Kidney tubule cell (primary cell): ENCODE data around the gene STXBP1.
"Not testable (repeated sequence)": the region's sequence is repeated elsewhere in the genome, so short reads cannot be mapped to it uniquely, and the experiment has no call there.

ENCODE experiments used
- DNase-seq: peaks from one replicate; pipeline ENCODE4 v3.0.0-alpha.2; 2018; ENCODE audit warnings: low spot score

STXBP1 gene

GRCh38 chr9:127614961-127615360 is 2.9 kb downstream of the STXBP1 start:
- DNase-seq = no peak

DNA sequence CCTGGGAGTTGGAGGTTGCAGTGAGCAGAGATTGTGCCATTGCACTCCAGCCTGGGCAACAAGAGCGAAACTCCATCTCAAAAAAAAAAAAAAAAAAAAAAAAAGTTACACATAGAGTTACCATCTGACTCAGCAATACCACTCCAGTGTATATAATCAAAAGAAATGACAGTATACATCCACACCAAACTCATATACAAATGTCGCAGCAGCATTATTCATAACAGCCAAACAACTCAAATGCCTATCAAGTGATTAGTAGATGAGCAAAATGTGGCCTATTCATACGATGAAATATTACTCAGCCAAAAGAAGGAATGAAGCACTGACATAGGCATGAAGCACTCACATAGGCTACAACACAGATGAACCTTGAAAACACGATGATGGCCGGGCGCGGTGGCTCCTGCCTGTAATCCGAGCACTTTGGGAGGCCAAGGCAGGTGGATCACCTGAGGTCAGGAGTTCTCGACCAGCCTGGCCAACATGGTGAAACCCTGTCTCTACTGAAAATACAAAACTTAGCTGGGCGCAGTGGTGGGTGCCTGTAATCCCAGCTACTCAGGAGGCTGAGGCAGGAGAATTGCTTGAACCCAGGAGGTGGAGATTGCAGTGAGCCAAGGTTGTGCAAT is 9.4 kb downstream of the STXBP1 start:
- not testable (repeated sequence) for DNase-seq

DNA sequence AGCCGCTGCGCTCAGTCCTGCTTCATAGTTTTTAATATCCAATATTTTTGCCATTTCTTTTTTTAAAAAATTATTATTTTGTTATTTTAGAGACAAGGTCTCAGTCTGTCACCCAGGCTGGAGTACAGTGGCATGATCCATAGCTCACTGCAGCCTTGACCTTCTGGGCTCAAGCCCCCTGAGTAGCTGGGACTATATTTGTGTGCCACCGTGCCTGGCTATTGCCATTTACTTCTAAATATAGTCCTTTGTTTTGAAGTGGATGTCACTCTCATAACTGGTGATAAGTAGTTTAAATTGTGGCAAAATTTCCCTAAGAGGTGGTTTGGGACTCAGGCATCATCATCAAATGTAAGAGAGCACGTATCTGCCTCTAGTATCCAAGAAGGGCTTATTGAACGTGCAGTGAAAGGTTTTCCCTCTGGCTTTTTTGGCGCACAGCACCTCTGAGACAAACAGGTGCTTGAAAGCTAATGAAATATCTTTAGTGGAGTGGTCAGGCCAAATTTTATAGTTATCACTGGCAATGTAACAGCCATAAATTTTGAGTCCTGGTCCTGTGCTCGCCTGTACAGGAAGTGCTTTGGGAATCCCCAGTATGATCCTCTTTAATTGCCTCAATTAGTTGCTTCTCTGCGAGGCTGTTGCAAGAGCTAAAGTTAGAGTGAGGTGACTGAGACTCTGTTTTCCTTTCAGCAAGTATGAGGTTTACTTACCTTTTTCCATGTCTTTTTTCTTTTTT is 14.8 kb downstream of the STXBP1 start:
- no peak for DNase-seq

- DNase-seq = no peak
Observed at GRCh38 chr9:127627494-127627855, 15.4 kb downstream of the STXBP1 start.

DNA sequence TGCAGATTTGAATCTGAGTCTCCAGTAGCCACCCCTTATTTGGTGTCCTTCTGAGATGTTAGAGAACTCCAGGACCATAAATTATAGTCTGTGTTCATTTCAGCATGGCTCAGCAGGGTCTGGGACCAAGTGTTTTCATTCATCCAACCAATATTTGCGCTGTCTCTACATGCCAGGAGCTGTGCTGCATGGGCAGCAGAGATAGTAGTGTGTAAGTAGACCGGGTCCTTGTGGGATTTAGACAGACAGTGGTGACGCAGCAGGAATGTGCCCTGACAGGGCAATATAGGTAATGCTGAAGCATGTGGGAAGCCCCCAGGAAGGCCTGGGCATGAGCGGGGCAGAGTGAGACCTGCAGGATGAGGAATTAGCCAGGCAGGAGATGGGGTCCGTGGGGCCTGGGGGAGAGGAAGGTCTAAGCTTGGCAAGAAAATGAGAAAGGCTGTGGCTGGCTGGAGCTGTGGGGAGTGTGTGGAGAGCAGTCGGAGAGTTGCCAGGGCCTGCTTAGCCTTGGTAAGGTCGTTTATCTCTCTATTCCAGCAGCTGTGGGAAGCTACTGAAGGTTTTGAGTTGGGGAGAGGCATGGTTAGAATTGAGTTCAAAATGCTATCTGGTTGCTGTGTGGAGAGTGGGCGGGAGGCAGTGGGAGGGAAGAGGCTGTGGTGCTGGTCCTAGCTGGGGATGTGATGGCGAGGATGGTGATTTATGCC is 16.8 kb downstream of the STXBP1 start:
- DNase-seq = no peak

DNA sequence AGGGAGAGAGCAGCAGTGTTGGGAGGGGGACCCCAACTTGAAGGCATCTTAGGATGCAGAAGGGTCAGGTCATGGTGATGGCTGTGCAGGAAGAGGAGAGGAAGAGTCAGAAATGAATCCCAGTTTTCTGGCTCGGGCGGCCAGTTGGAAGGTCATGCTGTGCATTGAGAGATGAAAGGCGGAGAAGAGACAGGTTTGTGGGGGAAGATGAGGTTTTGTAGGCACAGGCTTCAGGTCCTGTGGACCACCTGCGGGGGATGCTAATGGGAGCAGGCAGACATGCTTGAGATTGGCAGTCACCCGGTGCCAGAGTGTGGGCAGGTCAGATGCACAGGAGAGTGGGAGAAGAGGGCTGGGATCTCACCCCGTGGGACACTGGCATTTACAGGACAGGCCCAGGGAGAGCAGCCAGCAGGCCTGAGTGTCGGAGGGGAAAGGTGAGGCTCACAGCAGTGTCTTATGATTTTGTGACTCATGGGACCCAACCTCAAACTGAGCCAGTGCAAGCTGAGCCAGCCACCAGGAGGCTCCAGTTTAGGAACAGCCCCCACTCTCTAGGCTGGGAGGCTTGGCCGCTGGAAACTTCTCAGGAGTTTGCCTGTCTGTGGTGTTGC is 17.5 kb downstream of the STXBP1 start:
- DNase-seq = no peak

- DNase-seq = no peak
Observed at GRCh38 chr9:127633216-127633862, 21.3 kb downstream of the STXBP1 start.

GRCh38 chr9:127634021-127634420 is 21.9 kb downstream of the STXBP1 start:
- no peak for DNase-seq

GRCh38 chr9:127634698-127635097 is 22.6 kb downstream of the STXBP1 start:
- peak; percentile 10 for DNase-seq

DNA sequence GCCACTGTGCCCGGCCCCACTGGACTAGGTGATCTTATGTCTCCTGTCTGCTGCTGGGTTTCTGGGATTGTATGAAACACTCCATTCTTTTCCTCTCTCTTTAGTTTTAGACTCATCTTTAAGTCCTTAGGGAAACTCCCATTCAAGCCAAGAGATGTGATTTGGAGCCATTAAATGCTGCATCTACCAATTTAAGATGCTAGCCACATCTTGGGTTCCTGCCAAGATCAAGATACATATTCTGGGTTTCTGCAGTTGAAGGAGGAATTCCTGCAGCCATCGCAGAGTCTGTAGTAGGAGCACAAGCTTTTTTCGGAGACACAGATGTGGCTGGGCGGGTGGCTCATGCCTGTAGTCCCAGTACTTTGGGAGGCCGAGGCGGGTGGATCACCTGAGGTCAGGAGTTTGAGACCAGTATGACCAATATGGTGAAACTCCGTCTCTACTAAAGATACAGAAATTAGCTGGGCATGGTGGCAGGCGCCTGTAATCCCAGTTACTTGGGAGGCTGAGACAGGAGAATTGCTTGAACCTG is 23.2 kb downstream of the STXBP1 start:
- DNase-seq = no peak

- DNase-seq = no peak
Observed at GRCh38 chr9:127637322-127637847, 25.3 kb downstream of the STXBP1 start.

DNA sequence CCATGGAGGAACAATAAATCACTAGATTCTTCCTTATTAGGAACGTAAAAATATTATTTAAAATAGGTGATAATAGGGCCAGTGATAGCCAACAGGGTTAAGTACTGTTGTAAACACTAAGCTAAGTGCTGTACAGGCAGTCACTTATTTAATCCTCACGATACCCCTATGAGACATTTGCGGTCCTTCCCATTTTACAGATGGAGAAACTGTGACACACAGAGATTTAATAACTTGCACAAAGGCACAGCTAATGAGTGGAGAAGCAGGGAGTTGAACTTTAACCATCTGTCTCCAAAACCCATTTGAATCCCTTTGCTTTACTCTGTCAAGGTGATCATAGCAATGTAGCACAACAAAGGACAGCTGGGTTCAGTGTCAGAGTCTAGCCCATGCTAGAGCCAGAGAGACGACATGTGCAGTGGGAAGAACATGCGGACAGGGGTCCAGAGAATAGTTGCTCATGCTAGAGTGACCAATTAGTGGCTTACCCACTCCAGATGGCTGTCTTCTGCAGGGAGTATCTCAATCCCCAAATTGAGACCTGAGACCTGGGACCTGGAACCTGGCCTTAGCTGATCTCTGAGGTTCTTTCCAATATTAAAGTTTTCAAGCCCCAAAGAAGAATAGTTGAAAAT is 28.9 kb downstream of the STXBP1 start:
- DNase-seq = no peak

DNA sequence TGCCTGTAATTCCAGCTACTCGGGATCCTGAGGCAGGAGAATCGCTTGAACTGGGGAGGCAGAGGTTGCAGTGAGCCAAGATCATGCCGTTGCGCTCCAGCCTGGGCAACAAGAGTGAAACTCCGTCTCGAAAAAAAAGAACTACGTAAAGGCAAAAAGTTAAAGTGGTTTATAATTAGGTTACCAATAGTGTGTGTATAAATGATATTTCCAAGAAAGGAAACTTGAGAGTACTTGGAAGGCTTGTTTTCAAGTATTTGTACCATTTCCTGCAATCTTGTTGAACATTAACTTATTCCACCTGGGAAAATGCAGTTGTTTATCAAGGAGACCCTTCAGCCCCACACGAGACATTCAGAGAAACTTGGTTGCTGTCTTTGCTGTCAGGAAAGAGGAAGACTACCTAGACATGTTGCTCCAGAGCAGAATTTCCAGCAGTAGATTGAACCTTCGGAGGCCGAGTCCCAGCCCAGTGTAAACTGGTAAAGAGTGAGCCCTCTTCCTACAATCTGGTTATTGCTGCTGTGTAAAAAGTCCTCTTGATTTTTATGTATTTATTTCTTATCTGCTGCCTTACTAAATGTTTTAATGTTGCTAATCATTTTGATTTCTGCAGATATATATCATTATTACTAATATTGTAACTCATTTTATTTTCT is 30.1 kb downstream of the STXBP1 start:
- no peak for DNase-seq

- peak; percentile 59 for DNase-seq
Observed at GRCh38 chr9:127644146-127644827, 32.2 kb downstream of the STXBP1 start.

DNA sequence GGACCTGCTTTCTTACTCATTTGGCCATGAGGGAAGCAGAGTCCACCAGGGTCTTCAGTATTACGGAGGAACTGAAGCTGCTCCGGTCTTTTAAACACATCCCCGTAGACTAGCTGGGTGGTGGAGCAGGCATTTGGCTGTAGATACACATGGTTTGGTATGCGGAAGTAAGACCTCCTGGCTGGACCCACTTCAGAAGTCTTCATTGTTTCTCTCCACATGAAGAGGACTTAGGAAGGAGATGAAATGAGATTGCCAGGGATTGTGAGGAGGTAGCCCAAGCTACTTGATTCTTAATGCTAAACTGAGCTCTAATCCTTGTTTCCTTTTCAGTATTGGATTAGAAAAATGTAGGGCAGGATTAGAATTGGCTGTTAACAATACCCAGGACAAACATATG is 32.9 kb downstream of the STXBP1 start:
- peak; percentile 46 for DNase-seq

DNA sequence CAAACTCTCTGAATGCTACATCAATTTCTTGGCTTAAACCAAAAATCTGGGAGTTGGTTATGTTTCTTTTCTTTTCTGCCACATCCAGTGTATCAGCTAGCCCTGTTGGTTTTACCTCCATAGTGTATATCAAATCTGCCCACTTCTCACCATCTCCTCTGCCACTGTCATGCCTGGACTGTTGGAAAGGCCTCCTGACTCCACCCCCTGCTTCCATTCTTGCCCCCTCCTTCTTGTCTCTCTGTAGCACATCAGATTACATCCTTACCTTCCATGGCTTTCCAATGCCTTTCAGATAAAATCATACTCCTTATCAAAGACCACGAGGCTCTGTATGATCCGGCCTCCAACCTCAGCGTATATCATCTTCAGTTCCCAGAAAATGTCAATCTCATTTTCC is 35.4 kb downstream of the STXBP1 start:
- DNase-seq = no peak

DNA sequence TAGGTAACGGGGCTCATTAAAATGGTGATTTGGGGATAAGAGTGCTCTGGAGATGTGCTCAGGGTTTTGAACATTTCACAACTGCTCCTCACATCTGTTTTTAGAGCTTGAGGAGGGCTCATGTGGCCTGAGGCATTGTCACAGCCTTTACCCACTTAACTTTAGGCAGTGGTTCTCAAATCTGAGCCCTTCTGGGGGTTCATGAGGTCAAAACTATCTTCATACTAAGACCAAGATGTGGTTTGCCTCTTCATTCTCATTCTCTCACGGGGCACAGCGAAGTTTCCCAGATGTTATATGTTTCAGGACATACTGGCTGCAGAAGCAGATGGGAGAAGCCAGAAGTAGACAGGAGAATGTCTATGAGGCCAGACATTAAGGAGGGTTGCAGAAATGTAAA is 38.4 kb downstream of the STXBP1 start:
- no peak for DNase-seq

- no peak for DNase-seq
Observed at GRCh38 chr9:127651697-127652610, 39.9 kb downstream of the STXBP1 start.

DNA sequence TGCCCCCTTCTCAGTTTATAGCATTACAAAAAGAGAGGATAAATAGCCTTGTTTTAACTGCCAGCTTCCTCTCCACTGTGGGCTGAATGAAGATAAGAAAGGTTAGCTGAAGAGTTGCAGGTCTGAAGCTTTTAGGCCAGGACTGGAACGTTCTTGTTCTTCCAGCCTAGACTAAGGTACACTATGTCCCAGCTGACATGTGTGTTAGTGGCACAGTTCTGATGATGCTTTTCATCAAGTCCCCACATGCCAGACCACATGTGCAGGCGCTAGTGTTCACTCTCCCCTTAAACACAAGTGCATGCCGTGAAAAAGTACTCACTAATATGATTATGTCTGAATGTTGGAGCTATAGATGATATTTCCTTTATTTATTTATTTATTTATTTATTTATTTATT is 40.7 kb downstream of the STXBP1 start:
- no peak for DNase-seq
